CD4-positive, alpha-beta T cell treated with Interleukin-17A for 4 hours (primary cell): ENCODE measurements around the gene TBC1D3B.
"Not testable (repeated sequence)": the region's sequence is repeated elsewhere in the genome, so short reads cannot be mapped to it uniquely, and the experiment has no call there.

Experiments
- DNase-seq: peaks from one replicate; pipeline ENCODE4 v3.0.0-alpha.2; 2020; ENCODE audit warnings: mixed read lengths

TBC1D3B gene

GRCh38 chr17:36127199-36127893 is 49.1 kb downstream of the TBC1D3B start:
- no peak for DNase-seq

GRCh38 chr17:36124879-36125824 is 51.3 kb downstream of the TBC1D3B start:
- no peak for DNase-seq

GRCh38 chr17:36123431-36123830 is 53.0 kb downstream of the TBC1D3B start:
- no peak for DNase-seq

GRCh38 chr17:36121099-36121498 is 55.3 kb downstream of the TBC1D3B start:
- not testable (repeated sequence) for DNase-seq

- no peak for DNase-seq
These were observed 56.2 kb downstream of the TBC1D3B start for GRCh38 chr17:36120221-36120620.

- no peak for DNase-seq
These were observed 57.7 kb downstream of the TBC1D3B start for GRCh38 chr17:36118477-36119353.

- no peak for DNase-seq
These were observed 58.7 kb downstream of the TBC1D3B start for GRCh38 chr17:36117505-36118382.
